Fibroblast of lung (primary cell): Measurements from ENCODE around the gene AICDA.

ENCODE experiments used
- EZH2 ChIP-seq: IDR thresholded peaks from 2 replicates; pipeline ENCODE4 v1.5.1; 2012; ENCODE audit warnings: low read length, control low read depth, mild to moderate bottlenecking; ENCODE audit errors: missing control alignments
- TF ChIP-seq, protein P1 (sequence below), 2 donors: IDR thresholded peaks in 1 of 2; conservative IDR thresholded peaks in 1 of 2; 1 replicate in 1 of 2; 2 replicates in 1 of 2; pipeline ENCODE4 v1.5.1; 2011 to 2012; ENCODE audit warnings: low read length in 2 of 2, control low read depth in 1 of 2, inconsistent platforms in 1 of 2, low read depth in 1 of 2, mild to moderate bottlenecking in 1 of 2

GRCh38 chr12:8605057-8605456 lies 7.6 kb downstream of the AICDA start:
- TF ChIP-seq, protein P1, sequence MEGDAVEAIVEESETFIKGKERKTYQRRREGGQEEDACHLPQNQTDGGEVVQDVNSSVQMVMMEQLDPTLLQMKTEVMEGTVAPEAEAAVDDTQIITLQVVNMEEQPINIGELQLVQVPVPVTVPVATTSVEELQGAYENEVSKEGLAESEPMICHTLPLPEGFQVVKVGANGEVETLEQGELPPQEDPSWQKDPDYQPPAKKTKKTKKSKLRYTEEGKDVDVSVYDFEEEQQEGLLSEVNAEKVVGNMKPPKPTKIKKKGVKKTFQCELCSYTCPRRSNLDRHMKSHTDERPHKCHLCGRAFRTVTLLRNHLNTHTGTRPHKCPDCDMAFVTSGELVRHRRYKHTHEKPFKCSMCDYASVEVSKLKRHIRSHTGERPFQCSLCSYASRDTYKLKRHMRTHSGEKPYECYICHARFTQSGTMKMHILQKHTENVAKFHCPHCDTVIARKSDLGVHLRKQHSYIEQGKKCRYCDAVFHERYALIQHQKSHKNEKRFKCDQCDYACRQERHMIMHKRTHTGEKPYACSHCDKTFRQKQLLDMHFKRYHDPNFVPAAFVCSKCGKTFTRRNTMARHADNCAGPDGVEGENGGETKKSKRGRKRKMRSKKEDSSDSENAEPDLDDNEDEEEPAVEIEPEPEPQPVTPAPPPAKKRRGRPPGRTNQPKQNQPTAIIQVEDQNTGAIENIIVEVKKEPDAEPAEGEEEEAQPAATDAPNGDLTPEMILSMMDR (conservative IDR thresholded peaks at IDR 0.05 in 1 of 2, IDR thresholded peaks at IDR 0.05 in 1 of 2; ENCODE audit: low read depth in 1 of 2, low read length in 2 of 2) = no peak
- no peak for TF ChIP-seq EZH2
